ENCODE data around the gene CCDC38. TPM values are rescaled to one million over a fixed set of nuclear protein-coding genes. Genes with fewer than 3 reads are reported as not detected.

CCDC38 gene
- total RNA-seq, 3 donors from 2014 or later: 0.33 TPM; not detected in 2

Other genes with a start within 250 kb of the CCDC38 start
- under 1 TPM; 0.13 to 0.16 (median 0.16) TPM for gene NTN4, start 151.8 kb downstream of the CCDC38 start, total RNA-seq
- 10 to 100 TPM; 70.3 to 81.5 (median 79.7) TPM for gene SNRPF, start 83.7 kb downstream of the CCDC38 start, total RNA-seq
- gene AMDHD1, start 717 bp upstream of the CCDC38 start, total RNA-seq: 1 to 10 TPM in 1 of 3 donors, under 1 TPM in 2; 0.95 to 1.5 (median 0.99) TPM
- gene HAL, start 53.7 kb upstream of the CCDC38 start, total RNA-seq: 1 to 10 TPM; 1.1 to 1.3 (median 1.2) TPM
- 10 to 100 TPM; 65.1 to 82.7 (median 78.7) TPM for gene LTA4H, start 93.0 kb upstream of the CCDC38 start, total RNA-seq